PFSK-1 (cell line): ENCODE measurements around the gene SMOC2.

Experiments used
- POLR2AphosphoS5 ChIP-seq: IDR thresholded peaks from 2 replicates; pipeline ENCODE4 v1.6.1; 2012; ENCODE audit warnings: low read depth, mild to moderate bottlenecking, control low read depth, low read length, moderate library complexity
- SIN3A ChIP-seq: IDR thresholded peaks from 2 replicates; pipeline ENCODE4 v1.6.1; 2012; ENCODE audit warnings: mild to moderate bottlenecking, low read length, moderate library complexity, borderline replicate concordance; ENCODE audit not compliant: insufficient read depth
- TAF1 ChIP-seq: IDR thresholded peaks from 2 replicates; pipeline ENCODE4 v1.6.1; 2012; ENCODE audit warnings: low read length, control low read depth, borderline replicate concordance; ENCODE audit not compliant: insufficient read depth
- TF ChIP-seq, protein P1 (sequence below), 2 experiments: IDR thresholded peaks; 2 replicates each; pipeline versions ENCODE4 v1.6.1 to v1.8.0; 2011 to 2012; ENCODE audit warnings: low read depth in 2 of 2, low read length in 2 of 2, control low read depth in 1 of 2, inconsistent platforms in 1 of 2, mild to moderate bottlenecking in 1 of 2, moderate library complexity in 1 of 2; ENCODE audit not compliant: insufficient read depth in 1 of 2

- TF ChIP-seq POLR2AphosphoS5 (no peak), TAF1 (no peak), SIN3A (no peak)
- TF ChIP-seq, protein P1, sequence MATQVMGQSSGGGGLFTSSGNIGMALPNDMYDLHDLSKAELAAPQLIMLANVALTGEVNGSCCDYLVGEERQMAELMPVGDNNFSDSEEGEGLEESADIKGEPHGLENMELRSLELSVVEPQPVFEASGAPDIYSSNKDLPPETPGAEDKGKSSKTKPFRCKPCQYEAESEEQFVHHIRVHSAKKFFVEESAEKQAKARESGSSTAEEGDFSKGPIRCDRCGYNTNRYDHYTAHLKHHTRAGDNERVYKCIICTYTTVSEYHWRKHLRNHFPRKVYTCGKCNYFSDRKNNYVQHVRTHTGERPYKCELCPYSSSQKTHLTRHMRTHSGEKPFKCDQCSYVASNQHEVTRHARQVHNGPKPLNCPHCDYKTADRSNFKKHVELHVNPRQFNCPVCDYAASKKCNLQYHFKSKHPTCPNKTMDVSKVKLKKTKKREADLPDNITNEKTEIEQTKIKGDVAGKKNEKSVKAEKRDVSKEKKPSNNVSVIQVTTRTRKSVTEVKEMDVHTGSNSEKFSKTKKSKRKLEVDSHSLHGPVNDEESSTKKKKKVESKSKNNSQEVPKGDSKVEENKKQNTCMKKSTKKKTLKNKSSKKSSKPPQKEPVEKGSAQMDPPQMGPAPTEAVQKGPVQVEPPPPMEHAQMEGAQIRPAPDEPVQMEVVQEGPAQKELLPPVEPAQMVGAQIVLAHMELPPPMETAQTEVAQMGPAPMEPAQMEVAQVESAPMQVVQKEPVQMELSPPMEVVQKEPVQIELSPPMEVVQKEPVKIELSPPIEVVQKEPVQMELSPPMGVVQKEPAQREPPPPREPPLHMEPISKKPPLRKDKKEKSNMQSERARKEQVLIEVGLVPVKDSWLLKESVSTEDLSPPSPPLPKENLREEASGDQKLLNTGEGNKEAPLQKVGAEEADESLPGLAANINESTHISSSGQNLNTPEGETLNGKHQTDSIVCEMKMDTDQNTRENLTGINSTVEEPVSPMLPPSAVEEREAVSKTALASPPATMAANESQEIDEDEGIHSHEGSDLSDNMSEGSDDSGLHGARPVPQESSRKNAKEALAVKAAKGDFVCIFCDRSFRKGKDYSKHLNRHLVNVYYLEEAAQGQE (IDR thresholded peaks at IDR 0.05; ENCODE audit: insufficient read depth in 1 of 2, low read depth in 2 of 2, low read length in 2 of 2) = no peak
Observed at GRCh38 chr6:168415993-168416530, 24.9 kb upstream of the SMOC2 start.
